Measurements from ENCODE around the gene MDM2. TPM values are rescaled to one million over a fixed set of nuclear protein-coding genes. Genes with fewer than 3 reads are reported as not detected.

Gene MDM2
- total and polyA plus RNA-seq, 2 of the 13 experiments (the other 11 are each of a cell fraction or from before 2014, with no cell fraction given) = 29.3 to 314 TPM

- no peak for TF ChIP-seq ZHX1 (CRISPR knock-in tag; IDR thresholded peaks at IDR 0.05; ENCODE audit: low read depth)
- peak; percentile 98 for TF ChIP-seq ZNF121 (CRISPR knock-in tag; IDR thresholded peaks at IDR 0.05)
- TF ChIP-seq FOXA1 (IDR thresholded peaks at IDR 0.05) = no peak
- TF ChIP-seq FOXA1 (CRISPR knock-in tag; IDR thresholded peaks at IDR 0.05) = no peak
- peak; percentile 67 for TF ChIP-seq RARA (CRISPR knock-in tag; IDR thresholded peaks at IDR 0.05)
- TF ChIP-seq ZNF781 (CRISPR knock-in tag; IDR thresholded peaks at IDR 0.05; ENCODE audit: borderline replicate concordance, not compliant biosample characterization) = no peak
- TF ChIP-seq ZNF17 (CRISPR knock-in tag; IDR thresholded peaks at IDR 0.05) = no peak
- TF ChIP-seq NR2F6 (IDR thresholded peaks at IDR 0.05) = no peak
- 0 out of 2 replicates have a peak, but pooled peaks have one; percentile 11 for TF ChIP-seq NR2F6 (CRISPR knock-in tag; IDR thresholded peaks at IDR 0.05)
- TF ChIP-seq ZBTB1 (CRISPR knock-in tag; IDR thresholded peaks at IDR 0.05; ENCODE audit: borderline replicate concordance) = no peak
- TF ChIP-seq RBFOX2 (IDR thresholded peaks at IDR 0.05; ENCODE audit: low read depth, low read length) = no peak
- no peak for TF ChIP-seq MAF1 (CRISPR knock-in tag; IDR thresholded peaks at IDR 0.05; ENCODE audit: borderline replicate concordance)
- no peak for TF ChIP-seq PATZ1 (CRISPR knock-in tag; IDR thresholded peaks at IDR 0.05)
- no peak for TF ChIP-seq FOXK2 (IDR thresholded peaks at IDR 0.05)
- TF ChIP-seq MBNL3 (CRISPR knock-in tag; conservative IDR thresholded peaks at IDR 0.05) = no peak
- no peak for TF ChIP-seq ZNF790 (CRISPR knock-in tag; IDR thresholded peaks at IDR 0.05; ENCODE audit: borderline replicate concordance)
- peak; percentile 56; the same call in 1 of the 2 replicates for TF ChIP-seq HNF4G (IDR thresholded peaks at IDR 0.05; ENCODE audit: borderline replicate concordance, low read depth, low read length)
- no peak for TF ChIP-seq HNF4G (CRISPR knock-in tag; IDR thresholded peaks at IDR 0.05; ENCODE audit: borderline replicate concordance, low read depth)
- TF ChIP-seq ZNF83 (CRISPR knock-in tag; IDR thresholded peaks at IDR 0.05; ENCODE audit: borderline replicate concordance) = no peak
- TF ChIP-seq ARID3A (IDR thresholded peaks at IDR 0.05; ENCODE audit: low read depth, low read length) = 0 out of 2 replicates have a peak, but pooled peaks have one; percentile 8
- no peak for TF ChIP-seq HHEX (CRISPR knock-in tag; IDR thresholded peaks at IDR 0.05)
- no peak for TF ChIP-seq MTF1 (CRISPR knock-in tag; IDR thresholded peaks at IDR 0.05)
- 0 out of 2 replicates have a peak, but pooled peaks have one; percentile 55 for TF ChIP-seq ZMYM2 (CRISPR knock-in tag; IDR thresholded peaks at IDR 0.05)
- TF ChIP-seq ZFP37 (CRISPR knock-in tag; IDR thresholded peaks at IDR 0.05; ENCODE audit: borderline replicate concordance) = no peak
- no peak for TF ChIP-seq ESRRA (CRISPR knock-in tag; IDR thresholded peaks at IDR 0.05; ENCODE audit: low read depth)
- TF ChIP-seq NBN (conservative IDR thresholded peaks at IDR 0.05) = no peak
- no peak for TF ChIP-seq CENPX (CRISPR knock-in tag; IDR thresholded peaks at IDR 0.05)
These were observed 22.2 kb upstream of the MDM2 start (continued) for GRCh38 chr12:68785823-68786222.

All from HepG2 (cell line).